GM18507 (cell line): Measurements from ENCODE around the gene CD2BP2.
"Not testable (repeated sequence)": the region's sequence is repeated elsewhere in the genome, so short reads cannot be mapped to it uniquely, and the experiment has no call there.

ENCODE experiments used
- DNase-seq: peaks from one replicate; pipeline ENCODE4 v3.0.0; 2011; ENCODE audit warnings: low read depth; ENCODE audit not compliant: insufficient read length; ENCODE audit errors: extremely low spot score
- FAIRE-seq: peaks from 2 replicates; lab custom pipeline; 2011; peaks lifted over from hg19 to GRCh38; lab: Jason Lieb, UNC

CD2BP2 gene

GRCh38 chr16:30349675-30350074 is 5.4 kb downstream of the CD2BP2 start:
- no peak for DNase-seq
- peak; percentile 81 for FAIRE-seq

- FAIRE-seq (no peak), DNase-seq (no peak)
Measured at GRCh38 chr16:30348929-30349328, 6.2 kb downstream of the CD2BP2 start.

GRCh38 chr16:30348113-30348512 is 7.0 kb downstream of the CD2BP2 start:
- FAIRE-seq, result no peak
- DNase-seq, result no peak

GRCh38 chr16:30346286-30346685 is 8.8 kb downstream of the CD2BP2 start:
- FAIRE-seq (no peak), DNase-seq (no peak)

- DNase-seq, FAIRE-seq: not testable (repeated sequence)
Measured at GRCh38 chr16:30343491-30343820, 11.7 kb downstream of the CD2BP2 start.

- no peak for FAIRE-seq
- DNase-seq, result no peak
Measured at GRCh38 chr16:30342751-30343490, 12.2 kb downstream of the CD2BP2 start.

- not testable (repeated sequence) for DNase-seq, FAIRE-seq
Measured at GRCh38 chr16:30341971-30342370, 13.1 kb downstream of the CD2BP2 start.

- no peak for FAIRE-seq
- DNase-seq, result no peak
Measured at GRCh38 chr16:30340621-30341020, 14.5 kb downstream of the CD2BP2 start.

- FAIRE-seq, DNase-seq: not testable (repeated sequence)
Measured at GRCh38 chr16:30338715-30339114, 16.4 kb downstream of the CD2BP2 start.

- DNase-seq, FAIRE-seq: not testable (repeated sequence)
Measured at GRCh38 chr16:30337964-30338357, 17.1 kb downstream of the CD2BP2 start.

- no peak for FAIRE-seq
Measured at GRCh38 chr16:30335598-30336474, 19.3 kb downstream of the CD2BP2 start.

GRCh38 chr16:30335028-30335597 is 20.0 kb downstream of the CD2BP2 start:
- DNase-seq, FAIRE-seq: not testable (repeated sequence)

More at GRCh38 chr16:30335598-30336474, 19.3 kb downstream of the CD2BP2 start:
- no peak for DNase-seq

- DNase-seq, FAIRE-seq: not testable (repeated sequence)
Measured at GRCh38 chr16:30334473-30334989, 20.6 kb downstream of the CD2BP2 start.

GRCh38 chr16:30324220-30324619 is 30.9 kb downstream of the CD2BP2 start:
- DNase-seq, FAIRE-seq: not testable (repeated sequence)

GRCh38 chr16:30318647-30319046 is 36.5 kb downstream of the CD2BP2 start:
- not testable (repeated sequence) for DNase-seq, FAIRE-seq

GRCh38 chr16:30310937-30311336 is 44.2 kb downstream of the CD2BP2 start:
- not testable (repeated sequence) for DNase-seq

GRCh38 chr16:30309255-30309654 is 45.9 kb downstream of the CD2BP2 start:
- FAIRE-seq, result not testable (repeated sequence)

More at GRCh38 chr16:30310937-30311336, 44.2 kb downstream of the CD2BP2 start:
- not testable (repeated sequence) for FAIRE-seq

More at GRCh38 chr16:30309255-30309654, 45.9 kb downstream of the CD2BP2 start:
- not testable (repeated sequence) for DNase-seq
